Measurements from ENCODE around the gene NSF. TPM values are rescaled to one million over a fixed set of nuclear protein-coding genes. Genes with fewer than 3 reads are reported as not detected.
"Not testable (repeated sequence)": the region's sequence is repeated elsewhere in the genome, so short reads cannot be mapped to it uniquely, and the experiment has no call there.

The NSF gene
- total and polyA plus RNA-seq, 2 donors (not counting 3 experiments of a cell fraction or from before 2014, with no cell fraction given): 18.5 to 43.7 TPM

DNA sequence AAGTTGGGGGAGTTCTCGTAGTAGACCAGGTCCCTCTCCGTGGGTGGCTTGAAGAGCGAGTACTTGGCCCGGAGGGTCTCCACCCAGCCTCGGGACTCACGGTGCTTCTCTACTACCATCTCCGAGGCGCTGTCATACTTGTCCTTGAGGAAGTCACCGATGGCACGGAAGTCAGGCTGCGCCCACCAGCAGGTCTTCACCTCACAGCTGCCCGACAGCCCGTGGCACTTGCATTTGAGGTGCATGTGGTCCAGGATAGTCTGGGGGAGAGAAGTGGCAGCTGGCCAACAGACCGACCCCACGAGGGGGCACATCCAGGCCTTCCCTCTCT lies 178.0 kb downstream of the NSF start:
- no peak for FAIRE-seq

DNA sequence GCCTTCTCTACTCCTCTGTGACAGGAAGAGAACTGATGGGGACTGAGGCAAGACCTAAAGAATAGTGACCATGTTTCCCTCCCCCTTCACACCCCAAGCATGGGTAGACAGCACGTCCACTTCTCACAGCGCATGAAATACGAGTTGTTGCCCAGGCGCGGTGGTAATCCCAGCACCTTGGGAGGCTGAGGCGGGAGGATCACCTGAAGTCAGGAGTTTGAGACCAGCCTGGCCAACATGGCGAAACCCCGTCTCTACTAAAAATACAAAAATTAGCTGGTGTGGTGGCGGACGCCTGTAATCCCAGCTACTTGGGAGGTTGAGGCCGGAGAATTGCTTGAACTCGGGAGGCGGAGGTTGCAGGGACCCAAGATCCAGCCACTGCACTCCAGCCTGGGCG lies 178.4 kb downstream of the NSF start:
- H3K27ac ChIP-seq (ENCODE audit: insufficient read depth, low read depth, low read length); H3K27me3 ChIP-seq (ENCODE audit: control insufficient read depth in 2 of 2, insufficient read depth in 2 of 2, low read length in 2 of 2); dilution Hi-C loops (cut with MboI; ENCODE audit: extremely low pct_ligation_motif_present, low sequenced_read_pairs); H3K9me3 ChIP-seq (replicated peaks; ENCODE audit: control insufficient read depth, insufficient read depth, low read length); H4K20me1 ChIP-seq (replicated peaks; ENCODE audit: control insufficient read depth, extremely low read depth, insufficient read depth, low read length); POLR2A ChIA-PET; H3K9me1 ChIP-seq (replicated peaks; ENCODE audit: control insufficient read depth, extremely low read depth, insufficient read depth, low read length); FAIRE-seq; H3K79me2 ChIP-seq (ENCODE audit: control insufficient read depth, insufficient read depth, low read length); H3K4me2 ChIP-seq (ENCODE audit: insufficient read depth, low read length); H3K36me3 ChIP-seq (ENCODE audit: control insufficient read depth in 2 of 2, extremely low read depth in 1 of 2, insufficient read depth in 2 of 2, low read length in 2 of 2); BruUV-seq (replicated peaks); H3K4me3 ChIP-seq (replicated peaks in 1 of 3; ENCODE audit: insufficient read depth in 1 of 3, low read depth in 1 of 3, low read length in 3 of 3); H3K9ac ChIP-seq (replicated peaks; ENCODE audit: extremely low read depth, insufficient read depth, low read length); CTCF ChIA-PET; H2AFZ ChIP-seq (ENCODE audit: low read depth, low read length); DNase-seq (ENCODE audit: low read depth, low spot score): not testable (repeated sequence)
- intact Hi-C loops (cut with micrococcal nuclease): loop anchor here (5.0 kb wide), 1 partner anchor 42 kb away; no protein-coding TSS in a partner anchor
- peaks cover 19% of the 10 kb centered on the region for H3K4me1 ChIP-seq (ENCODE audit: control insufficient read depth, extremely low read depth, insufficient read depth, low read length)

More for the DNA sequence above, 178.0 kb downstream of the NSF start:
- no peak overlapping the region for H2AFZ ChIP-seq (ENCODE audit: low read depth, low read length)
- no peaks in the 10 kb centered on the region for H3K9me1 ChIP-seq (replicated peaks; ENCODE audit: control insufficient read depth, extremely low read depth, insufficient read depth, low read length)
- no peak overlapping the region for H3K4me2 ChIP-seq (ENCODE audit: insufficient read depth, low read length)
- no peak overlapping the region for H3K9ac ChIP-seq (replicated peaks; ENCODE audit: extremely low read depth, insufficient read depth, low read length)
- intact Hi-C loops (cut with micrococcal nuclease): loop anchor here (5.0 kb wide), 1 partner anchor 41 kb away; no protein-coding TSS in a partner anchor
- no TSS peak for BruUV-seq (replicated peaks)
- TF ChIP-seq MYC (IDR thresholded peaks at IDR 0.05; ENCODE audit: low read depth, low read length): no peak
- TF ChIP-seq POLR2AphosphoS5 (IDR thresholded peaks at IDR 0.05; ENCODE audit: insufficient read depth, low read depth, low read length): no peak
- TF ChIP-seq, protein P1, sequence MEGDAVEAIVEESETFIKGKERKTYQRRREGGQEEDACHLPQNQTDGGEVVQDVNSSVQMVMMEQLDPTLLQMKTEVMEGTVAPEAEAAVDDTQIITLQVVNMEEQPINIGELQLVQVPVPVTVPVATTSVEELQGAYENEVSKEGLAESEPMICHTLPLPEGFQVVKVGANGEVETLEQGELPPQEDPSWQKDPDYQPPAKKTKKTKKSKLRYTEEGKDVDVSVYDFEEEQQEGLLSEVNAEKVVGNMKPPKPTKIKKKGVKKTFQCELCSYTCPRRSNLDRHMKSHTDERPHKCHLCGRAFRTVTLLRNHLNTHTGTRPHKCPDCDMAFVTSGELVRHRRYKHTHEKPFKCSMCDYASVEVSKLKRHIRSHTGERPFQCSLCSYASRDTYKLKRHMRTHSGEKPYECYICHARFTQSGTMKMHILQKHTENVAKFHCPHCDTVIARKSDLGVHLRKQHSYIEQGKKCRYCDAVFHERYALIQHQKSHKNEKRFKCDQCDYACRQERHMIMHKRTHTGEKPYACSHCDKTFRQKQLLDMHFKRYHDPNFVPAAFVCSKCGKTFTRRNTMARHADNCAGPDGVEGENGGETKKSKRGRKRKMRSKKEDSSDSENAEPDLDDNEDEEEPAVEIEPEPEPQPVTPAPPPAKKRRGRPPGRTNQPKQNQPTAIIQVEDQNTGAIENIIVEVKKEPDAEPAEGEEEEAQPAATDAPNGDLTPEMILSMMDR (IDR thresholded peaks at IDR 0.05; ENCODE audit: extremely low read depth in 1 of 2, insufficient read depth in 1 of 2, low read depth in 1 of 2, low read length in 2 of 2): no peak
- TF ChIP-seq POLR2A (IDR thresholded peaks at IDR 0.05; ENCODE audit: low read depth, low read length): no peak
- TF ChIP-seq, protein P2, sequence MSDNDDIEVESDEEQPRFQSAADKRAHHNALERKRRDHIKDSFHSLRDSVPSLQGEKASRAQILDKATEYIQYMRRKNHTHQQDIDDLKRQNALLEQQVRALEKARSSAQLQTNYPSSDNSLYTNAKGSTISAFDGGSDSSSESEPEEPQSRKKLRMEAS (IDR thresholded peaks at IDR 0.05; ENCODE audit: insufficient read depth, insufficient read length): no peak
- DNase-seq (ENCODE audit: low read depth, low spot score): no peak
- H3K36me3 ChIP-seq (ENCODE audit: control insufficient read depth in 2 of 2, extremely low read depth in 1 of 2, insufficient read depth in 2 of 2, low read length in 2 of 2): no peaks in the 10 kb centered on the region
- dilution Hi-C loops (cut with MboI; ENCODE audit: extremely low pct_ligation_motif_present, low sequenced_read_pairs): no loop called here
- no peaks in the 10 kb centered on the region for H3K27me3 ChIP-seq (ENCODE audit: control insufficient read depth in 2 of 2, insufficient read depth in 2 of 2, low read length in 2 of 2)
- POLR2A ChIA-PET: no interaction called here
- peaks cover 22% of the 10 kb centered on the region for H3K4me1 ChIP-seq (ENCODE audit: control insufficient read depth, extremely low read depth, insufficient read depth, low read length)
- H3K4me3 ChIP-seq (replicated peaks in 1 of 3; ENCODE audit: insufficient read depth in 1 of 3, low read depth in 1 of 3, low read length in 3 of 3): no peak overlapping the region
- no peaks in the 10 kb centered on the region for H4K20me1 ChIP-seq (replicated peaks; ENCODE audit: control insufficient read depth, extremely low read depth, insufficient read depth, low read length)
- no peaks in the 10 kb centered on the region for H3K79me2 ChIP-seq (ENCODE audit: control insufficient read depth, insufficient read depth, low read length)
- no peaks in the 10 kb centered on the region for H3K9me3 ChIP-seq (replicated peaks; ENCODE audit: control insufficient read depth, insufficient read depth, low read length)
- CTCF ChIA-PET: no interaction called here
- no peak overlapping the region for H3K27ac ChIP-seq (ENCODE audit: insufficient read depth, low read depth, low read length)
